HEK293 (cell line): ENCODE measurements around the gene KCNS3.

Experiments used
- CTCF ChIA-PET: fragments of 350-600 bp; formaldehyde crosslinking; extraction: SDS; loops from one replicate; lab custom pipeline; 2021; ENCODE audit warnings: antibody characterized with exemption; lab: Yijun Ruan, JAX
- POLR2A ChIA-PET: fragments of 300-600 bp; formaldehyde crosslinking; extraction: SDS; loops from one replicate; lab custom pipeline; 2020; ENCODE audit warnings: antibody characterized with exemption, inconsistent platforms; lab: Yijun Ruan, JAX
- H3K27ac ChIP-seq: fragments of 200-500 bp; sonication (Bioruptor generic); 2 replicates; pipeline ENCODE4 v1.5.1; 2014; ENCODE audit warnings: low read depth, low read length, control low read depth, inconsistent platforms; ENCODE audit errors: extremely low read depth
- H3K36me3 ChIP-seq, 2 experiments: fragments of 200-500 bp in 1 of 2; sonication (Bioruptor generic) in 1 of 2; 1 replicate in 1 of 2; 2 replicates in 1 of 2; pipeline ENCODE4 v1.5.1; 2014 to 2017; ENCODE audit warnings: inconsistent platforms in 2 of 2, low read length in 2 of 2; ENCODE audit not compliant: control insufficient read depth in 2 of 2, insufficient read depth in 1 of 2
- H3K4me1 ChIP-seq: fragments of 200-500 bp; sonication (Bioruptor generic); 2 replicates; pipeline ENCODE4 v1.5.1; 2014; ENCODE audit warnings: mild to moderate bottlenecking, low read length, inconsistent platforms; ENCODE audit not compliant: control insufficient read depth, insufficient read depth
- H3K4me3 ChIP-seq: 2 replicates; pipeline ENCODE4 v1.5.1; 2011; ENCODE audit warnings: low read depth, mild to moderate bottlenecking, control low read depth, low read length, moderate library complexity
- H3K9me3 ChIP-seq: fragments of 200-500 bp; sonication (Bioruptor generic); 2 replicates; pipeline ENCODE4 v1.5.1; 2014; ENCODE audit warnings: low read depth, low read length, inconsistent platforms; ENCODE audit not compliant: control insufficient read depth, insufficient read depth
- SP2 ChIP-seq: fragments of 450-650 bp; formaldehyde crosslinking; IDR thresholded peaks from 2 replicates; pipeline ENCODE4 v1.5.1; 2016; ENCODE audit warnings: missing biosample characterization, missing genetic modification characterization
- ZBTB17 ChIP-seq: fragments of 450-650 bp; formaldehyde crosslinking; IDR thresholded peaks from 2 replicates; pipeline ENCODE4 v1.5.1; 2016; ENCODE audit warnings: missing biosample characterization, missing genetic modification characterization
- ZBTB21 ChIP-seq: fragments of 450-650 bp; formaldehyde crosslinking; IDR thresholded peaks from 2 replicates; pipeline ENCODE4 v1.5.1; 2017; ENCODE audit warnings: missing biosample characterization, missing genetic modification characterization
- ZBTB7A ChIP-seq: fragments of 450-650 bp; formaldehyde crosslinking; IDR thresholded peaks from 2 replicates; pipeline ENCODE4 v1.5.1; 2016; ENCODE audit warnings: low read depth, missing biosample characterization, missing genetic modification characterization
- ZNF10 ChIP-seq: fragments of 450-650 bp; formaldehyde crosslinking; IDR thresholded peaks from 2 replicates; pipeline ENCODE4 v1.5.1; 2017; ENCODE audit warnings: missing biosample characterization, missing genetic modification characterization
- ZNF404 ChIP-seq: fragments of 450-650 bp; formaldehyde crosslinking; IDR thresholded peaks from 2 replicates; pipeline ENCODE4 v1.5.1; 2017; ENCODE audit warnings: missing biosample characterization, missing genetic modification characterization
- ZNF433 ChIP-seq: fragments of 450-650 bp; formaldehyde crosslinking; IDR thresholded peaks from 2 replicates; pipeline ENCODE4 v1.5.1; 2016; ENCODE audit warnings: missing biosample characterization, missing genetic modification characterization, low read depth
- ZNF488 ChIP-seq: fragments of 450-650 bp; formaldehyde crosslinking; IDR thresholded peaks from 2 replicates; pipeline ENCODE4 v1.5.1; 2016; ENCODE audit warnings: missing biosample characterization, missing genetic modification characterization
- ZNF544 ChIP-seq: fragments of 450-650 bp; formaldehyde crosslinking; IDR thresholded peaks from 2 replicates; pipeline ENCODE4 v1.5.0; 2017; ENCODE audit warnings: missing biosample characterization, missing genetic modification characterization
- ZNF785 ChIP-seq: fragments of 450-650 bp; formaldehyde crosslinking; IDR thresholded peaks from 2 replicates; pipeline ENCODE4 v1.5.1; 2016; ENCODE audit warnings: missing biosample characterization, missing genetic modification characterization
- ZSCAN16 ChIP-seq: fragments of 450-650 bp; formaldehyde crosslinking; IDR thresholded peaks from 2 replicates; pipeline ENCODE4 v1.5.1; 2016; ENCODE audit warnings: missing biosample characterization, missing genetic modification characterization
- TF ChIP-seq, protein P1 (sequence below): fragments of 450-650 bp; IDR thresholded peaks from 2 replicates; pipeline ENCODE4 v1.5.1; 2018; ENCODE audit warnings: missing biosample characterization, mild to moderate bottlenecking, missing genetic modification characterization
- TF ChIP-seq, protein P2 (sequence below): fragments of 450-650 bp; formaldehyde crosslinking; conservative IDR thresholded peaks from 2 replicates; pipeline ENCODE4 v1.5.1; 2016; ENCODE audit warnings: low read depth, missing biosample characterization, missing genetic modification characterization
- TF ChIP-seq, protein P3 (sequence below): fragments of 450-650 bp; formaldehyde crosslinking; IDR thresholded peaks from 2 replicates; pipeline ENCODE4 v1.5.1; 2017; ENCODE audit warnings: missing biosample characterization, missing genetic modification characterization
- TF ChIP-seq, protein P4 (sequence below): fragments of 450-650 bp; formaldehyde crosslinking; IDR thresholded peaks from 2 replicates; pipeline ENCODE4 v1.5.1; 2016; ENCODE audit warnings: missing biosample characterization, missing genetic modification characterization
- TF ChIP-seq, protein P5 (sequence below): fragments of 450-650 bp; formaldehyde crosslinking; IDR thresholded peaks from 2 replicates; pipeline ENCODE4 v1.5.1; 2017; ENCODE audit warnings: missing biosample characterization, missing genetic modification characterization

KCNS3 gene

GRCh38 chr2:17950006-17950405 lies 71.5 kb downstream of the KCNS3 start:
- TF ChIP-seq, protein P1, sequence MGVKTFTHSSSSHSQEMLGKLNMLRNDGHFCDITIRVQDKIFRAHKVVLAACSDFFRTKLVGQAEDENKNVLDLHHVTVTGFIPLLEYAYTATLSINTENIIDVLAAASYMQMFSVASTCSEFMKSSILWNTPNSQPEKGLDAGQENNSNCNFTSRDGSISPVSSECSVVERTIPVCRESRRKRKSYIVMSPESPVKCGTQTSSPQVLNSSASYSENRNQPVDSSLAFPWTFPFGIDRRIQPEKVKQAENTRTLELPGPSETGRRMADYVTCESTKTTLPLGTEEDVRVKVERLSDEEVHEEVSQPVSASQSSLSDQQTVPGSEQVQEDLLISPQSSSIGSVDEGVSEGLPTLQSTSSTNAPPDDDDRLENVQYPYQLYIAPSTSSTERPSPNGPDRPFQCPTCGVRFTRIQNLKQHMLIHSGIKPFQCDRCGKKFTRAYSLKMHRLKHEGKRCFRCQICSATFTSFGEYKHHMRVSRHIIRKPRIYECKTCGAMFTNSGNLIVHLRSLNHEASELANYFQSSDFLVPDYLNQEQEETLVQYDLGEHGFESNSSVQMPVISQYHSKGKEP: no peak
- TF ChIP-seq ZNF404 (tag by site-specific recombination) (no peak), ZBTB7A (tag by site-specific recombination) (no peak), ZNF544 (tag by site-specific recombination) (no peak), ZNF488 (no peak), ZBTB21 (no peak), ZNF785 (tag by site-specific recombination) (no peak)
- TF ChIP-seq, protein P2, sequence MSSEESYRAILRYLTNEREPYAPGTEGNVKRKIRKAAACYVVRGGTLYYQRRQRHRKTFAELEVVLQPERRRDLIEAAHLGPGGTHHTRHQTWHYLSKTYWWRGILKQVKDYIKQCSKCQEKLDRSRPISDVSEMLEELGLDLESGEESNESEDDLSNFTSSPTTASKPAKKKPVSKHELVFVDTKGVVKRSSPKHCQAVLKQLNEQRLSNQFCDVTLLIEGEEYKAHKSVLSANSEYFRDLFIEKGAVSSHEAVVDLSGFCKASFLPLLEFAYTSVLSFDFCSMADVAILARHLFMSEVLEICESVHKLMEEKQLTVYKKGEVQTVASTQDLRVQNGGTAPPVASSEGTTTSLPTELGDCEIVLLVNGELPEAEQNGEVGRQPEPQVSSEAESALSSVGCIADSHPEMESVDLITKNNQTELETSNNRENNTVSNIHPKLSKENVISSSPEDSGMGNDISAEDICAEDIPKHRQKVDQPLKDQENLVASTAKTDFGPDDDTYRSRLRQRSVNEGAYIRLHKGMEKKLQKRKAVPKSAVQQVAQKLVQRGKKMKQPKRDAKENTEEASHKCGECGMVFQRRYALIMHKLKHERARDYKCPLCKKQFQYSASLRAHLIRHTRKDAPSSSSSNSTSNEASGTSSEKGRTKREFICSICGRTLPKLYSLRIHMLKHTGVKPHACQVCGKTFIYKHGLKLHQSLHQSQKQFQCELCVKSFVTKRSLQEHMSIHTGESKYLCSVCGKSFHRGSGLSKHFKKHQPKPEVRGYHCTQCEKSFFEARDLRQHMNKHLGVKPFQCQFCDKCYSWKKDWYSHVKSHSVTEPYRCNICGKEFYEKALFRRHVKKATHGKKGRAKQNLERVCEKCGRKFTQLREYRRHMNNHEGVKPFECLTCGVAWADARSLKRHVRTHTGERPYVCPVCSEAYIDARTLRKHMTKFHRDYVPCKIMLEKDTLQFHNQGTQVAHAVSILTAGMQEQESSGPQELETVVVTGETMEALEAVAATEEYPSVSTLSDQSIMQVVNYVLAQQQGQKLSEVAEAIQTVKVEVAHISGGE (tag by site-specific recombination): no peak
- TF ChIP-seq, protein P3, sequence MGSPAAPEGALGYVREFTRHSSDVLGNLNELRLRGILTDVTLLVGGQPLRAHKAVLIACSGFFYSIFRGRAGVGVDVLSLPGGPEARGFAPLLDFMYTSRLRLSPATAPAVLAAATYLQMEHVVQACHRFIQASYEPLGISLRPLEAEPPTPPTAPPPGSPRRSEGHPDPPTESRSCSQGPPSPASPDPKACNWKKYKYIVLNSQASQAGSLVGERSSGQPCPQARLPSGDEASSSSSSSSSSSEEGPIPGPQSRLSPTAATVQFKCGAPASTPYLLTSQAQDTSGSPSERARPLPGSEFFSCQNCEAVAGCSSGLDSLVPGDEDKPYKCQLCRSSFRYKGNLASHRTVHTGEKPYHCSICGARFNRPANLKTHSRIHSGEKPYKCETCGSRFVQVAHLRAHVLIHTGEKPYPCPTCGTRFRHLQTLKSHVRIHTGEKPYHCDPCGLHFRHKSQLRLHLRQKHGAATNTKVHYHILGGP (tag by site-specific recombination): no peak
- TF ChIP-seq, protein P4, sequence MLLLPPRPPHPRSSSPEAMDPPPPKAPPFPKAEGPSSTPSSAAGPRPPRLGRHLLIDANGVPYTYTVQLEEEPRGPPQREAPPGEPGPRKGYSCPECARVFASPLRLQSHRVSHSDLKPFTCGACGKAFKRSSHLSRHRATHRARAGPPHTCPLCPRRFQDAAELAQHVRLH (tag by site-specific recombination): no peak
- H3K4me3 ChIP-seq: no peak overlapping the region
- ChIA-PET CTCF (no interaction called here), POLR2A (no interaction called here)
- H3K36me3 ChIP-seq: no peaks in the 10 kb centered on the region
- no peaks in the 10 kb centered on the region for H3K4me1 ChIP-seq
- no peak overlapping the region for H3K27ac ChIP-seq
- H3K9me3 ChIP-seq: no peaks in the 10 kb centered on the region

GRCh38 chr2:17951563-17951962 lies 73.1 kb downstream of the KCNS3 start:
- CTCF ChIA-PET: no interaction called here
- no peak overlapping the region for H3K27ac ChIP-seq
- POLR2A ChIA-PET: no interaction called here
- H3K4me1 ChIP-seq: no peaks in the 10 kb centered on the region
- no peaks in the 10 kb centered on the region for H3K36me3 ChIP-seq
- H3K9me3 ChIP-seq: no peaks in the 10 kb centered on the region
- TF ChIP-seq ZNF433 (no peak), ZNF10 (no peak), ZSCAN16 (tag by site-specific recombination) (no peak), ZBTB17 (no peak), SP2 (tag by site-specific recombination) (no peak)
- TF ChIP-seq, protein P5, sequence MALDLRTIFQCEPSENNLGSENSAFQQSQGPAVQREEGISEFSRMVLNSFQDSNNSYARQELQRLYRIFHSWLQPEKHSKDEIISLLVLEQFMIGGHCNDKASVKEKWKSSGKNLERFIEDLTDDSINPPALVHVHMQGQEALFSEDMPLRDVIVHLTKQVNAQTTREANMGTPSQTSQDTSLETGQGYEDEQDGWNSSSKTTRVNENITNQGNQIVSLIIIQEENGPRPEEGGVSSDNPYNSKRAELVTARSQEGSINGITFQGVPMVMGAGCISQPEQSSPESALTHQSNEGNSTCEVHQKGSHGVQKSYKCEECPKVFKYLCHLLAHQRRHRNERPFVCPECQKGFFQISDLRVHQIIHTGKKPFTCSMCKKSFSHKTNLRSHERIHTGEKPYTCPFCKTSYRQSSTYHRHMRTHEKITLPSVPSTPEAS: no peak
- H3K4me3 ChIP-seq: no peak overlapping the region
